Left cardiac atrium (tissue), 4 donors: ENCODE data around the gene CLASRP. TPM values are rescaled to one million over a fixed set of nuclear protein-coding genes. Genes with fewer than 3 reads are reported as not detected.
A peak's percentile ranks its signal among the peaks of the same experiment; 100 is the strongest.
"Not testable (repeated sequence)": the region's sequence is repeated elsewhere in the genome, so short reads cannot be mapped to it uniquely, and the experiment has no call there.

Experiments
- ATAC-seq, 2 donors: fragments of 200-7000 bp; cut with Tn5 transposase; one replicate each; pipeline ENCODE4 v1.9.1; 2020; ENCODE audit warnings: mild to moderate bottlenecking in 2 of 2, moderate library complexity in 2 of 2
- DNase-seq: peaks from one replicate; pipeline ENCODE4 v3.0.0-alpha.2; 2020
- intact Hi-C, 2 donors: fragments of 100-400 bp; cut with DNase I; formaldehyde crosslinking; loops; one replicate each; pipeline versions ENCODE4 v1.14.1 to v1.15.1; 2022 to 2023
- total RNA-seq, 2 donors: library from RNA; stranded (reverse); fragmentation: NEBNext Ultra II Directional; extraction: Animal tissue kit (Norgen Biotek cat#: 25700); gene quantifications; one replicate each; pipeline ENCODE4 v1.2.1, GENCODE V29; 2021
- donor health status: DM: no; HTN: yes; CAD: no.
- donor health status: DM: no; HTN: yes; CAD: no; lungs with severe emphysema.
- donor health status: DM: yes; HTN: yes; CAD: no.
- donor health status: Dilated cardiomyopathy.

CLASRP gene
- total RNA-seq, 2 donors from 2014 or later, result 34.0 to 47.7 TPM

- DNase-seq, result no peak
- no peak for ATAC-seq
- intact Hi-C loops, result no loop called here
Measured at GRCh38 chr19:45095496-45096413, 56.9 kb downstream of the CLASRP start.

GRCh38 chr19:45096700-45097099 lies 57.9 kb downstream of the CLASRP start:
- DNase-seq, result no peak
- intact Hi-C loops, result no loop called here
- no peak for ATAC-seq

DNA sequence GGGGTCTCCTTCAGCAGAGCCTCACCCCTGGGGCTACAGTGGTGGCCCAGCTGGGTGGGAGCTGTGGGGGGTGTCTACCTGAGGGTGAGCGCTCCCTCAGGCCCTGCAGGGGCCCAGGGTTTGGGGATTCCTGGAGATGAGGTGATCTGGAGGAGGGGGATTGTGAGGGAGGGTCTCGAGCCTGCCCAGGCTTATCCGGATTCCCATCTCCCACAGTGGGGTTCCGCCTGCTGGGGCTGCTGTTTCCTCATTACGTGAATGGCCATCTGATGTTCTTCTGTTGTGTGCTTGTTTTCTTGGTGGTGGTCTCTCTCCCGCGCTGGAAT lies 58.6 kb downstream of the CLASRP start:
- intact Hi-C loops, result no loop called here
- no peak for ATAC-seq
- no peak for DNase-seq

GRCh38 chr19:45097776-45098520 lies 59.1 kb downstream of the CLASRP start:
- intact Hi-C loops, result no loop called here
- peak; percentile 69 to 90 for ATAC-seq

GRCh38 chr19:45098521-45099466 lies 59.9 kb downstream of the CLASRP start:
- DNase-seq, result peak; percentile 55
- intact Hi-C loops, result no loop called here
- ATAC-seq, result peak; percentile 38 to 61

More at GRCh38 chr19:45097776-45098520, 59.1 kb downstream of the CLASRP start:
- peak; percentile 81 for DNase-seq

- DNase-seq (peak; percentile 50), ATAC-seq (peak; percentile 20 to 24)
- intact Hi-C loops, result no loop called here
Measured at GRCh38 chr19:45099467-45100191, 60.8 kb downstream of the CLASRP start.

- no peak for DNase-seq
- intact Hi-C loops, result no loop called here
- ATAC-seq, result no peak
Measured at GRCh38 chr19:45100201-45100600, 61.4 kb downstream of the CLASRP start.

DNA sequence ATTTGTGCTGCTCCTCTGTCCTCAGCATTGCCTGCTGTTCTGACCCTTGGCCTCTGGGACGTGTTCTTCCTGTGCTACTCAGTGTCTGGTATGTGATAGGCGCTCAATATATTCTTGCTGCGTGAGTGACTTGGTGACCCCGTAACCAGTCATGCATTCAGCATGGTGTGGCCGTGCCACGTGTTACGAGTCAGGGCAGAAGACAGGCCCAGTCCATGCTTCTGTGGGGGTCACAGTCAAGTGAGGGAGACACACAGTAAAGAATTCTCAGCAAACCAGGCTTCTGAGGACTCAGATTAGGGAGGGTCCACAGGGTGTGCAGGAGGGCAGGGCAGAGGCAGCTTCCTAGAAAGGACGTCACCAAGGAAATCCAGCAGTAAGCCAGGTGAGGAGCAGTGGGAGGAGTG lies 62.0 kb downstream of the CLASRP start:
- intact Hi-C loops, result no loop called here
- DNase-seq (no peak), ATAC-seq (no peak)

DNA sequence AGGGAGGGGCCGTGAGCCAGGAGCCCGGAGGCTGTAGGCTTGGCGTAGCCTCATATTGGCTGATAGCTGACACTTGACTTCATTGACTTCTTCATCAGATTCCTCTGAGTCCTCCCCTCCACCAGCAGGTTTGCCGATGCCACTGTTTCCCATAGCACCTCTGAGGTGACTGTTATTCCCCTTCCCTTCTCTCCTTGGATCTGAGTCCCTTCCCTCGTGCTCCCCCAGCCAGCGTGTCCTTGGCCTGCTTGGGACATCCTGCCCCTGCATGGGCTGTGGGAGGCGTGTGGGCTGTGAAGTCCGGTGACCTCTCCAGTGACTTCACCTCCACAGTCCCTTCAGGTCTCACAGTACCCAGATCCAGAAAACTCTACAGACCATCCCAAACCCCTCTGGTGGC lies 63.0 kb downstream of the CLASRP start:
- intact Hi-C loops, result no loop called here
- ATAC-seq (no peak), DNase-seq (no peak)

DNA sequence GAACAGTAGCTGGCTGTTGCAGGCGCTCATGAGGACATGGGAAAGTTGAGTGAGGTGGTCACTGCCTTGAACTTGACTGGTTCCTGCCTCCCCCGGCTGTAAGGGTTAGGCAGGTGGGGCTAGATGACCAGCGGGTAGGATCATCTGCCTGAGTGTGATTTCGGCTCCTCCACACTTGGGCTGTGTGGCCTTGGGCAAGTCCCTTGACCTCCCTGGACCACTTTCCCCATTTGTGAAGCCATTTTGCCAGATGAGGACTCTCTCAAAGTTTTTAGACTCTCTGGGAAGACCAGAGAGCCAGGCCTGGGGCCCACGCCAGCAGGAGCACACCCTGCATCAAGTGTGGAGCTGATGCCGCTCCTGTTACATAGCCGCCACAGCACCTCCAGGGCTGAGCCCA lies 63.6 kb downstream of the CLASRP start:
- ATAC-seq (no peak), DNase-seq (no peak)
- intact Hi-C loops, result no loop called here

- intact Hi-C loops, result no loop called here
- ATAC-seq (peak; percentile 24 to 48), DNase-seq (no peak)
Measured at GRCh38 chr19:45103156-45103507, 64.3 kb downstream of the CLASRP start.

DNA sequence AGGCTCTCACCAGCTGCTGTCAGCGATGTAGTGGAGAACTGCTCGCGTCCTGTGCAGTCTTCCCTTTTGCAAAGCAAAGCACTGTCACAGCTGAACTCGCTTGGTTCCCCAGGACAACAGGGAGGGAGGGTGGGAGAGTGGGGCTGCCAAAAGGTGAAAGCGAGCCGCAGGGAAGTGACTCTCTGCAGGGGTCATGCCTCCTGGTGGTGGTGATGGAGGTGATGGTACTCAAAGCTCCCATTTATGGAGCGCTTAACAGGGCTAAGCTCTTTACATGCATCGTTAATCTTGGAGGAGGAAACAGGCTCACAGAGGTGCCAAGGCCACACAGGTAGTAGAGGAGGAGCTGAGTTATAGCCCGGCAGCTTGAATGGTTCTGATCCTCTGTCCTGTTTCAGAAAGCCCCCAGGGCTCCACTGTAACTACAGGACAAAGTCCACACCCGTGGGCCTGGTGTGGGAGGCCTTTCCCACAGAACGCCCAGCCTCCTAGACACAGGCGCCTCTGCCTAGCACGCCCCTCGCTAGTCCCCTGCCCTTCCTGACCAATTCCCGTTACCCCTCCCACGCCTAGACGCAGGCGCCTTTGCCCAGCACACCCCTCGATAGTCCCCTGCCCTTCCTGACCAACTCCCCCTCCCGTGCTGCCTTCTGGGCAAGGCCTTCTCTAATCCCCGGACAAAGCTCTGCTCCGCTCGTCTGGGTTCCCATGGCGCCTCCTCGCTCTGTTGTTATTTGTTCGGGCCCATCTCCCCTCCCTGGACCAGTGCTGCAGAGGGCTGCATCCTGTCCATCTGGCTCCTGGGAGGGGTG lies 64.9 kb downstream of the CLASRP start:
- intact Hi-C loops, result no loop called here
- DNase-seq, result peak; percentile 43
- ATAC-seq, result peak; percentile 3 to 29

- intact Hi-C loops, result no loop called here
- no peak for ATAC-seq
- no peak for DNase-seq
Measured at GRCh38 chr19:45104658-45105349, 66.0 kb downstream of the CLASRP start.

- DNase-seq, ATAC-seq, intact Hi-C loops: not testable (repeated sequence)
Measured at GRCh38 chr19:45106363-45106762, 67.5 kb downstream of the CLASRP start.

DNA sequence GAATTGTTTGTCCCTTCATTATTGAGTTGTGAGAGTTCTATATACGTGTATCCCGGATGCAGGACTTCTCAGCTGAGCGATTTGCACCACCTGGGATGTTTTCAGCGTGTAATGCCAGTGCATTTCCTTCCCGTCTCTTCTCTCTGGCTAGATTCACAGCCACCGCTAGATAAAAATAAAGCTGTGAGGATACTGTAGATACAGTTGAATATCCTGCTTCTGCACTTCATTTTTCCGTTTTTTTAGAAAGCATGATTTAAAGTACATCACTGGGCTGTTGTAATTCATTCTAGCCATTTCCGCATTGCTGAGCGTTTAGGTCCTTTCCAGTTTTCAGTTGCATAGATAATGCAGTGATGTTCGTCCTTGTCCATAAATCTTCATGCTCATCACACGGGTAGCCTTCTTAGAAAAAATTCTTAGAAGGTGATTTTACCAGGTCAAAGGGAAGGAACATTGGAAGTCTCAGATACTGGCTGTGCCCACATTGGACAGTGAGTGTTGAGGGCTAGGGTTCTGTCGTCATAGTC lies 68.8 kb downstream of the CLASRP start:
- no peak for DNase-seq
- intact Hi-C loops, result no loop called here

GRCh38 chr19:45110851-45111266 lies 72.0 kb downstream of the CLASRP start:
- intact Hi-C loops, result no loop called here
- DNase-seq, result no peak
- no peak for ATAC-seq

More for the DNA sequence above, 68.8 kb downstream of the CLASRP start:
- ATAC-seq, result no peak
